T-helper 22 cell (primary cell): ENCODE results near the gene STARD7.
"Not testable (repeated sequence)": the region's sequence is repeated elsewhere in the genome, so short reads cannot be mapped to it uniquely, and the experiment has no call there.

Experiments
- DNase-seq: peaks from one replicate; pipeline ENCODE4 v3.0.0-alpha.2; 2020; ENCODE audit warnings: low read depth

The STARD7 gene

DNA sequence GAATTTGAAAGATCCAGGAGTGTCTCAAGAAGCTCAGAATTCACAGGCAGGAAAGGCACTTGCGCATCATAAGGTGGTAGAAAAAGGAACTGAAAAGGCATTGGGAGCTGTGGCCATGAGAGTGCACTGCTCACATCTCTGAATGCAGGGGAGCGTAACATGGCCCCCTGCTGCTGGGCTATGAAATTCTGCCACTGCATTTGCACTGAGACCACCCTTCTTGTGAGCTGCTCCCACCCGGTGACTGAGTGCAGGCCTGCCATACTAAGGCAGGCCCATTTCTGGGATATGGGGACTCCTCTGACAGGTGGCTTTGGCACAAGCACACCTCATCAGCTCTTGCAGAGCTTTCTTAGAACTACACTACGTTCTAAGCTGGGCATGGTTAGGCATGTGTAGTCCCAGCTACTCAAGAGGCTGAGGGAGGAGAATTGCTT lies 25.3 kb upstream of the STARD7 start:
- no peak for DNase-seq

DNA sequence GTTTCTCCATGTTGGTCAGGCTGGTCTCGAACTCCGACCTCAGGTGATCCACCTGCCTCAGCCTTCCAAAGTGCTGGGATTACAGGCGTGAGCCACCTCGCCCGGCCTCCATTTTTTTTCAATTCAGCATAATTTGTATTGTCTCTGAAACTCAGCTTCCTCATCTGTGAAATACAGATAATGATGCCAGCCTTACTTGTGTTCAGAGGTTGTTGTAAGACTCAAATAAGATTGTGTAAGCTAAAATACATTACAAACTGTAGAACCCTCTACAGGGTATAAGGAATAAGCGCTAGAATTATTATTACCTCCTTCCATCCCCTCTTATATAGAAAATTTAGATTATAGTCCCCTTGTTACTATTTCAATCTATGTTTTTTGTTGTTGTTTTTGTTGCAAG lies 24.8 kb upstream of the STARD7 start:
- no peak for DNase-seq

DNA sequence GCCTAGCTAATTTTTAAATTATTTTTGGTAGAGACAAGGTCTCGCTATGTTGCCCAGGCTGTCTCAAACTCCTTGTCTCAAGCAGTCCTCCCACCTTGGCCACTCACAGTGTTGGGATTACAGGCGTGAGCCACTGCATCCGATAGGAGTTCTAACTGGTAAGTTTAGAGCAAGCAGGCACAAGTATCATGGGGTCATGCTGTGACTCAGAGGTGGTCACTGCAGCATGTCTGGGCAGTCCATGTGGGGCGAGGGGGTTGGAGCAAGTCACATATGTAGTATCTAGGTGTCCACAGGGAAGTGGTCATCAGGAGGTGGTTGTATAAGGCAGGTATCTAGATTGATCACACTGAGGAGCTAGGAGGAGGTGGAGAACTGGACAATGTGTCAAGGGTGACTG lies 22.7 kb upstream of the STARD7 start:
- DNase-seq, result no peak

GRCh38 chr2:96225016-96225533 lies 16.4 kb upstream of the STARD7 start:
- DNase-seq, result no peak

DNA sequence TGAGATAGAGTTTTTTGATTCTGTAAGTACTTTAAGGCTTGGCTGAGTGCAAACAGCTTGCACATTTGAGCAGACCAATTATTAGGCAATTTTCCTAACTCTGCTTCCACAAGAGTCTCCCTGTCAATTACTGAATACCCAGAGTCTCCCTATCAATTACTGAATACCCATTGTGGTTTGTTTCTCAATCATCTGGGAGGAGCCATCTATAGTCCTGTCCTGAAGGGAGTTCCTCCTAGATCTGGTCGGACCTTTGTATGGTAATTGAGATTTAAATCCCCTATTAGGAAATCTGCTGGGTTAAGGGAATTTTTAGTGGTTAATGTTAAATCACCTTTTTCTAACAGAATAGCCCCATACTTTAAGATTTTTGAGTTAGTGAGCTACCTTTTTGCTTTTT lies 12.5 kb upstream of the STARD7 start:
- not testable (repeated sequence) for DNase-seq

DNA sequence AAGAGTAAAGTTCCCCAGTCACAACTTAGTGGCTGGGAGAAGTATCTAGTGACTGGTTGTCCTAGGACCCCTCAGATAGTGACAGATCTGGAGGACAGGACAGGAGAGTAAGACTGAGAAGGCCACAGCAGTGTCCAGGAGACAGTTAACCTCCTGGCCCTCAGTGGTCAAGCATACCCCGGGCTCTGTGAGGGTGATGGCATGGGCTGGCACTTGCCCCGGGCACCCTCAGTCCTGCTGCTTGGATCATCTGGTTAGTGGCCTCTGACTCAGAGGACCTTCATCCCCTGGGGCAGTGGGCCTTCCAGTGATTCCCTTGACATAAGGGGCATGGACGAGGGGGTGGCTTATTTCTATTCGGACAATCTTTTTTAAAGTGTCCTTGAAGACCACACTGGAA lies 11.3 kb upstream of the STARD7 start:
- DNase-seq, result not testable (repeated sequence)

DNA sequence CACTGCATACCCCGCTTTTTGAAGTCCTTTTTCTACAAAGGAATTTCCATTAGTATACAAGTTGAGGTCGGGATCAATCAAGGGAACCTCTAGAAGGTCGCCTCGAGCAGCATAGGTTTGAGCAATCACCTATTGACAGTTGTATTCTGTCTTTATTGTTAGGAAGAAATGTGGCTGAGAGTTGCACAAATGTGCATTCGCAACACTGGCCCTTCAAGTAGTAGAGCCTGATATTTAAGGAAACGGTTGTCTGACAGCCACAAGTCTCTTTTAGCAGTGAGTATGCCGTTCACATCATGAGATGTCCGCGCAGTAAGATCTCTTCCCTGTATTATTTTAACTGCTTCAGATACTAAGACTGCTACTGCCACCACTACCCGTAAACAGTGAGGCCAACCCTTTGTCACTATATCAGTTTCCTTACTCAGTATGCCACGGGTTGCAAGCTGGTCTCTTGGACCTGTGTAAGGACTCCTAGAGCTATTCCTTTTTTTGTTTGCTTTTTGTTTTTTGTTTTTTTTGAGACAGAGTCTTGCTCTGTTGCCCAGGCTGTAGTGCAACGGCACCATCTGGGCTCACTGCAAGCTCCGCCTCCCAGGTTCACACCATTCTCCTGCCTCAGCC lies 10.0 kb upstream of the STARD7 start:
- DNase-seq, result no peak

DNA sequence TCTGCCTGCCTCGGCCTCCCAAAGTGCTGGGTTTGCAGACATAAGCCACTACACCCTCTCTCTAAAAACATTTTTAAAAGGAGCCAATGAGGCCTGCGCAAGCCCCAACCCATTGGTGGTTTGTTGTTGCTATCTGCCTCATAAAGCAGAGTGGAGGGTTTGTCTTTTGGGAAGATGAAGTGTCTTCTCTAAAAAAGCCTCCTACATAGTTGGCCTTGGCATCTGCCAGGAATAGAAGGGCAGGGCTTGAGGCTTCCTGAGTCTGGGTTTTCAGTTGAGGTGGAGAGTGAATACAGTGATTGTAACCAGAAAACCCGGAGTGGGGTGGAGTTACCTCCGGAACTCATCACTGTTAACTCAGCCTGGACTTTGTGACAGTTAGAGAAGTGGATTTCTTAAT lies 5.9 kb upstream of the STARD7 start:
- DNase-seq, result no peak

DNA sequence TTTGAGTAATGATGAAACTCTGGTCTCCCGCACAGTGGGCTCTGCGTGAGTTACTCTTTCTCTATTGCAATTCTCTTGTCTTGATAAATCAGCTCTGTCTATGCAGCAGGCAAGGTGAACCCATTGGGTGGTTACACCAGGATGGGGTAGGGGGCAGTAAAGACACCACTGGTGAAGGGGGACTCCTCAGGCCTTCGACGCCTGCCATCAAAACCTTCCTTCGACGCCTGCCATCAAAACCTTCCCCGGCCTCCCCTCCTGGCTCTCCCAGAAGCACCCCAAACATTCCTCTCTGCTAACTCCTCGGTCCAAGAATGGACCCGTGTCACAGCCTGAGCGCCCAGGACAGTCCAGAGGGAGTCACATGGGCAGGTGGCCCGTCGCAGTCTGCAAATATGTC lies 4.8 kb upstream of the STARD7 start:
- no peak for DNase-seq

- DNase-seq, result no peak
Observed at GRCh38 chr2:96212339-96212738, 3.7 kb upstream of the STARD7 start.

DNA sequence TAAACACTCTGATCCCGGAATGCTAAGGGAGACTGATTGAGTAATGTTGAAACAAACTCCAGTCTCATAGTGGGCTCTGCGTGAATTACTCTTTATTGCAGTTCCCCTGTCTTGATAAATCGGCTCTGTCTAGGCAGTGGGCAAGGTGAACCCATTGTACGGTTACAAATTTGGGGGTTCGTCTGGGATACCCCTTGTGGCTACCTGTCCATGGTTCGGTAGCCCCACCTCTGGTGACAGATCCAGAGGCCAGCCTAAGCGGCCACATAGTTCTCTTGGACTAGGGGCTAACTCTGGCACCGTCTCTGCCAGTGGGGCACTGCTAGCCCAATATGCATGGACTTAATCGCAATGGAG lies 1.1 kb upstream of the STARD7 start:
- no peak for DNase-seq

DNA sequence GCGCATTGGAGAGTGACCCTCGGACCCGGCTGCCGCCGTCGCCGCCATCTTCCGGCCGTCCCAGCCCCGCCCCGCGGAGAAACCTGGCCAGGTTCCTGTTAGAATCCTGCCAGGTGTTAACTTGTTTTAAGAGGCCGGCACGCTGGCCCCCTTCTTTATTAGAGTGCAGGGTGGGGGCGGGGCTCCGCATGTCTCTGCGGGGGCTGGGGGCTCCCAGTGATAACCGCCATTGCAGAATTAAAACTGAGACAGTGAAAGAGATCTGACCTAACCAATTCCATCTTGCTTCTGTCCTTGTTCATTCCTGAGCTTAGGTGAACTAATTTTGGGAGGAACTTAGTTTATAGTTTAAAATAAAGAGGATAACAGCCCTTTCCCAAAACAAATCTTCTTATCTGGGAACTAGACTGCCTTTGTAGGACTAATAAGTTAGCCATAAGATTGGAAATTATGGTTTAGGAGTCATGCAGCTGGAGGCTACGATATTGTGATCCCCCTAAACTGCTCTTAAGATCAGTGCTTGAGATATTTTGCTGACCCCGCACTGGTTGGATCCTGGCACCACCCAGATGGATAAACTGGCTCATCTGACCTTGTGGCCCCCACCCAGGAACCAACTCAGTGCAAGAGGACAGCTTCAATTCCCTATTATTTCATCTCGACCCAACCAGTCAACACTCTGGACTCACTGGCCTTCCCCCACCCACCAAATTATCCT lies 543 bp upstream of the STARD7 start:
- DNase-seq, result no peak

GRCh38 chr2:96207774-96208142 lies 869 bp downstream of the STARD7 start:
- DNase-seq, result no peak

DNA sequence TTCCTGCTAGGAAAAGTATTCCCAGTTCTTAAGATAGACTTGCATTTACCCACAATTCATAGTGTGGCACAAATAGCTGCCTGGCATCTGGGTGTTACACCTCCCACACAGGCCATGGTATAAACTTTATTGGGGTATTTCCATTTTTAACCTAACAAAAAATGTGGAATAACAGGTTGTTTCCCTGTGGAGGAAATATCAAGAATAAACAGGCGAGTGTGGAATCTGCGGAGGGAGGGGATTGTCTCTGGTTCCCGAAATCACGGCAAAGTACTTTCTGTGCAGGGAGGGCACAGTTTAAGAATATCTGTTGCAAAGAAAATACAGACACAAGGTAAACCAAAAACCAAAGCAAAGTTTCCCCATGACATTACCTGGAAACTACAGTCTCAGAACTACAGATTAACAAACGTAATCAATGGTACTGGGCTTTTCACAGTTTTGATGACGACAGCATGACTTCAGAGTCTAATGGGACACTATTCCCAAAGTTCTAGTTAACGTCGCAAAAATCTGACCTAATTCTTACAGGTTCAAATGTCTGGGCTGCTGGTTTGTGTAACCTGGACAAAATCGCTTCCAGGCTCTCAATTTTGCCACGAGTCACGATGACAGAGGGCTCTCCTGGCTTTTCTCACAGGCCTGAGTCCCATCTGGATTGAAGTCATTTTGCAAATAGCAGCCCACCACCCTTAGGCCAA lies 1.4 kb downstream of the STARD7 start:
- no peak for DNase-seq

GRCh38 chr2:96205888-96206287 lies 2.7 kb downstream of the STARD7 start:
- DNase-seq, result no peak

- no peak for DNase-seq
Observed at GRCh38 chr2:96204836-96205624, 3.6 kb downstream of the STARD7 start.

GRCh38 chr2:96203130-96204028 lies 5.2 kb downstream of the STARD7 start:
- DNase-seq, result no peak

- no peak for DNase-seq
Observed at GRCh38 chr2:96202152-96202854, 6.3 kb downstream of the STARD7 start.

DNA sequence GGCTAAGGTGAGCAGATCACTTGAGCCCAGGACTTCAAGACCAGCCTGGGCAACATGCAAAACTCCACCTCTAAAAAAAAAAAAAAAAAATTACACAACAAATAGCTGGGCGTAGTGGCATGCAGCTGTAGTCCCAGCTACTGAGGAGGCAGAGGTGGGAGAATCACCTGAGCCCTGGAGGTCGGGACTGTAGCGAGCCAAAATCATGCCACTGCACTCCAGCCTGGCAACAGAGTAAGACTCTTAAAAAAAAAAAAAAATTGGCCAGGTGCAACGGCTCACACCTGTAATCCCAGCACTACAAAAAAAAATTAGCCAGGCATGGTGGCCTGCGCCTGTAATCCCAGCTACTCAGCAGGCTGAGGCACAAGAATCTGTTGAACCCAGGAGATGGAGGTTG lies 7.3 kb downstream of the STARD7 start:
- DNase-seq, result no peak

DNA sequence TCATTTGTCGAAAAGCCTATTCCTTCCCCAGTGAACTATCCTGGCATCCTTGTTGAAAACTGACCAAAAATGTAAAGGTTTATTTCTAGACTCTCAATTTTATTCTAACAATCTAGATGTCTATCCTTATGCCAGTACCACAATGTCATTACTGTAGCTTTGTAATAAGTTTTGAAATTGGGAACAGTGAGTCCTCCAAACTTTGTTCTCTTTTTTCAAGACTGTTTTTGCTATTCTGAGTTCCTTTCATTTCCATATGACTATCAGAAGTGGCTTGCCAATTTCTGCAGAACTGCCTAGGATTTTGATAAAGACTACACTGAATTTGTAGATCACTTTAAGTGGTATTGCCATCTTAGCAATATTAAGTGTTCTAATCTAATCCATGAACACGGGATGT lies 9.7 kb downstream of the STARD7 start:
- no peak for DNase-seq
